ENCODE results near the gene GFRA1. TPM values are rescaled to one million over a fixed set of nuclear protein-coding genes. Genes with fewer than 3 reads are reported as not detected.

Gene GFRA1
- total RNA-seq, 4 donors from 2014 or later, result 21.0 to 62.5 (median 59.3) TPM

GRCh38 chr10:116216676-116217075 lies 56.3 kb downstream of the GFRA1 start:
- H3K27me3 ChIP-seq, result no peaks in the 10 kb centered on the region
- H3K27ac ChIP-seq, result no peak overlapping the region
- no peak for ATAC-seq
- no peaks in the 10 kb centered on the region for H3K4me1 ChIP-seq
- no peaks in the 10 kb centered on the region for H3K9me3 ChIP-seq
- no peaks in the 10 kb centered on the region for H3K36me3 ChIP-seq
- H3K4me3 ChIP-seq, result no peak overlapping the region
- WGBS, 2 donors (ENCODE audit: low coverage in 1 of 2), result 86 to 88% methylated on average over 3 of the region's 3 CpGs
- TF ChIP-seq POLR2A (IDR thresholded peaks at IDR 0.05) (no peak), EP300 (IDR thresholded peaks at IDR 0.05) (no peak), POLR2AphosphoS5 (IDR thresholded peaks at IDR 0.05) (no peak), CTCF (IDR thresholded peaks at IDR 0.05) (no peak)

GRCh38 chr10:116215651-116216050 lies 57.4 kb downstream of the GFRA1 start:
- 82 to 83% methylated on average over 2 to 3 of the region's 5 CpGs for WGBS, 2 donors (ENCODE audit: low coverage in 1 of 2)
- no peaks in the 10 kb centered on the region for H3K9me3 ChIP-seq
- TF ChIP-seq POLR2AphosphoS5 (IDR thresholded peaks at IDR 0.05) (no peak), CTCF (IDR thresholded peaks at IDR 0.05) (no peak), EP300 (IDR thresholded peaks at IDR 0.05) (no peak), POLR2A (IDR thresholded peaks at IDR 0.05) (no peak)
- ATAC-seq, result no peak
- H3K4me3 ChIP-seq, result no peak overlapping the region
- H3K36me3 ChIP-seq, result no peaks in the 10 kb centered on the region
- no peak overlapping the region for H3K27ac ChIP-seq
- H3K4me1 ChIP-seq, result peaks cover 0 to 4% (median 0%) of the 10 kb centered on the region in 3 donors
- H3K27me3 ChIP-seq, result no peaks in the 10 kb centered on the region

GRCh38 chr10:116211682-116212081 lies 61.3 kb downstream of the GFRA1 start:
- Histone ChIP-seq H3K27me3 (no peaks in the 10 kb centered on the region), H3K36me3 (no peaks in the 10 kb centered on the region), H3K9me3 (no peaks in the 10 kb centered on the region), H3K4me3 (no peak overlapping the region), H3K27ac (no peak overlapping the region), H3K4me1 (peaks cover 0 to 4% (median 0%) of the 10 kb centered on the region in 3 donors)
- no peak for ATAC-seq
- 7 to 23% methylated on average over 1 of the region's 1 CpG for WGBS, 2 donors (ENCODE audit: low coverage in 1 of 2)
- TF ChIP-seq EP300 (IDR thresholded peaks at IDR 0.05), result no peak
- no peak for TF ChIP-seq POLR2A (IDR thresholded peaks at IDR 0.05)
- no peak for TF ChIP-seq CTCF (IDR thresholded peaks at IDR 0.05)
- no peak for TF ChIP-seq POLR2AphosphoS5 (IDR thresholded peaks at IDR 0.05)

GRCh38 chr10:116210588-116211346 lies 62.2 kb downstream of the GFRA1 start:
- H3K27me3 ChIP-seq, result no peaks in the 10 kb centered on the region
- no peak for ATAC-seq
- H3K4me3 ChIP-seq, result no peak overlapping the region
- TF ChIP-seq EP300 (IDR thresholded peaks at IDR 0.05) (no peak), POLR2A (IDR thresholded peaks at IDR 0.05) (no peak), CTCF (IDR thresholded peaks at IDR 0.05) (no peak), POLR2AphosphoS5 (IDR thresholded peaks at IDR 0.05) (no peak)
- no peak overlapping the region for H3K27ac ChIP-seq
- 57 to 68% methylated on average over 2 to 3 of the region's 7 CpGs for WGBS, 2 donors (ENCODE audit: low coverage in 1 of 2)
- no peaks in the 10 kb centered on the region for H3K9me3 ChIP-seq
- no peaks in the 10 kb centered on the region for H3K36me3 ChIP-seq
- peaks cover 0 to 4% (median 0%) of the 10 kb centered on the region in 3 donors for H3K4me1 ChIP-seq

GRCh38 chr10:116209781-116210180 lies 63.2 kb downstream of the GFRA1 start:
- Histone ChIP-seq H3K27ac (no peak overlapping the region), H3K9me3 (no peaks in the 10 kb centered on the region), H3K4me1 (peaks cover 0 to 4% (median 0%) of the 10 kb centered on the region in 3 donors), H3K4me3 (no peak overlapping the region), H3K27me3 (no peaks in the 10 kb centered on the region), H3K36me3 (no peaks in the 10 kb centered on the region)
- no peak for TF ChIP-seq EP300 (IDR thresholded peaks at IDR 0.05)
- no peak for TF ChIP-seq POLR2AphosphoS5 (IDR thresholded peaks at IDR 0.05)
- TF ChIP-seq POLR2A (IDR thresholded peaks at IDR 0.05), result no peak
- no peak for TF ChIP-seq CTCF (IDR thresholded peaks at IDR 0.05)
- ATAC-seq, result no peak
- WGBS, 2 donors (ENCODE audit: low coverage in 1 of 2), result 93 to 94% methylated on average over 7 to 10 of the region's 10 CpGs
